CD14-positive monocyte (primary cell): Measurements from ENCODE around the gene COPS9. TPM values are rescaled to one million over a fixed set of nuclear protein-coding genes. Genes with fewer than 3 reads are reported as not detected.

Source experiments
- DNase-seq, 3 donors: peaks; one replicate each; pipeline ENCODE4 v3.0.0-alpha.2; 2011 to 2022
- H2AFZ ChIP-seq: 2 replicates; pipeline ENCODE4 v1.6.0; 2012; ENCODE audit warnings: mild to moderate bottlenecking, low read depth, low read length, inconsistent platforms; ENCODE audit not compliant: insufficient read depth, poor library complexity, severe bottlenecking
- H3K27ac ChIP-seq, 2 donors: 1 replicate in 1 of 2; 2 replicates in 1 of 2; pipeline ENCODE4 v1.5.1; 2012 to 2013; ENCODE audit warnings: low read length in 2 of 2, control low read depth in 1 of 2, inconsistent platforms in 1 of 2, low read depth in 1 of 2, mild to moderate bottlenecking in 1 of 2
- H3K27me3 ChIP-seq, 2 donors: one replicate each; pipeline versions ENCODE4 v1.6.0 to v1.6.1; 2011 to 2013; ENCODE audit warnings: low read length in 2 of 2; ENCODE audit not compliant: control insufficient read depth in 2 of 2, insufficient read depth in 2 of 2
- H3K36me3 ChIP-seq, 2 donors: replicated peaks in 1 of 2; 1 replicate in 1 of 2; 2 replicates in 1 of 2; pipeline versions ENCODE4 v1.5.1 to v1.6.1; 2012 to 2013; ENCODE audit warnings: low read length in 2 of 2, control low read depth in 1 of 2, inconsistent platforms in 1 of 2, mild to moderate bottlenecking in 1 of 2; ENCODE audit not compliant: insufficient read depth in 2 of 2, control insufficient read depth in 1 of 2
- H3K4me1 ChIP-seq, 2 donors: 1 replicate in 1 of 2; 2 replicates in 1 of 2; pipeline versions ENCODE4 v1.5.1 to v1.6.1; 2012 to 2013; ENCODE audit warnings: low read length in 2 of 2, control low read depth in 1 of 2, inconsistent platforms in 1 of 2, mild to moderate bottlenecking in 1 of 2, moderate library complexity in 1 of 2; ENCODE audit not compliant: insufficient read depth in 2 of 2, control insufficient read depth in 1 of 2
- H3K4me2 ChIP-seq: replicated peaks from 2 replicates; pipeline ENCODE3; 2012; ENCODE audit warnings: low read length, moderate library complexity, mild to moderate bottlenecking; ENCODE audit not compliant: poor library complexity, severe bottlenecking; ENCODE audit errors: extremely low read depth
- H3K4me3 ChIP-seq, 3 experiments: fragments of 200-600 bp in 1 of 3; sonication (generic) in 1 of 3; replicated peaks in 1 of 3; 1 replicate in 2 of 3; 2 replicates in 1 of 3; pipeline ENCODE4 v1.5.1; 2011 to 2013; ENCODE audit warnings: low read length in 3 of 3, mild to moderate bottlenecking in 3 of 3, control low read depth in 2 of 3, low read depth in 2 of 3, inconsistent platforms in 1 of 3, moderate library complexity in 1 of 3
- H3K79me2 ChIP-seq: 2 replicates; pipeline ENCODE4 v1.6.0; 2012; ENCODE audit warnings: mild to moderate bottlenecking, control low read depth, inconsistent platforms, low read length, moderate library complexity; ENCODE audit not compliant: insufficient read depth
- H3K9ac ChIP-seq: 2 replicates; pipeline ENCODE4 v1.6.0; 2017; ENCODE audit warnings: low read length, mild to moderate bottlenecking; ENCODE audit not compliant: insufficient read depth, poor library complexity, severe bottlenecking
- H3K9me3 ChIP-seq, 2 donors: replicated peaks in 1 of 2; 1 replicate in 1 of 2; 2 replicates in 1 of 2; pipeline versions ENCODE4 v1.5.1 to v1.6.1; 2012 to 2013; ENCODE audit warnings: low read length in 2 of 2, control low read depth in 1 of 2; ENCODE audit not compliant: control insufficient read depth in 1 of 2, insufficient read depth in 1 of 2
- H4K20me1 ChIP-seq: 2 replicates; pipeline ENCODE4 v1.6.0; 2012; ENCODE audit warnings: mild to moderate bottlenecking, low read length, control low read depth, moderate library complexity; ENCODE audit not compliant: insufficient read depth
- H3K27ac Mint-ChIP-seq, 7 donors: one replicate each; pipeline ENCODE4 v1.8.0; 2020; ENCODE audit warnings: mild to moderate bottlenecking in 7 of 7, mixed read lengths in 7 of 7, moderate library complexity in 6 of 7, inconsistent platforms in 2 of 7
- H3K27me3 Mint-ChIP-seq, 3 donors: one replicate each; pipeline ENCODE4 v1.8.0; 2021 to 2022; ENCODE audit warnings: low read depth in 3 of 3, mild to moderate bottlenecking in 3 of 3, mixed read lengths in 3 of 3, moderate library complexity in 3 of 3, inconsistent platforms in 1 of 3
- H3K36me3 Mint-ChIP-seq, 2 donors: one replicate each; pipeline ENCODE4 v1.8.0; 2020; ENCODE audit warnings: mixed read lengths in 2 of 2, inconsistent platforms in 1 of 2, mild to moderate bottlenecking in 1 of 2
- H3K4me1 Mint-ChIP-seq: one replicate; pipeline ENCODE4 v1.8.0; 2020; ENCODE audit warnings: mild to moderate bottlenecking, mixed read lengths
- H3K4me3 Mint-ChIP-seq, 2 donors: one replicate each; pipeline ENCODE4 v1.8.0; 2020; ENCODE audit warnings: mild to moderate bottlenecking in 2 of 2, mixed read lengths in 2 of 2, moderate library complexity in 1 of 2
- H3K9me3 Mint-ChIP-seq, 7 donors: one replicate each; pipeline ENCODE4 v1.8.0; 2020 to 2022; ENCODE audit warnings: mixed read lengths in 7 of 7, mild to moderate bottlenecking in 6 of 7, moderate library complexity in 6 of 7, inconsistent platforms in 2 of 7
- WGBS: methylation state at CpG from one replicate; pipeline ENCODE4 v1.1.5; 2013; ENCODE audit warnings: missing lambda C conversion rate; ENCODE audit not compliant: insufficient coverage; 5-methylcytosine and 5-hydroxymethylcytosine counted together
- intact Hi-C, 2 donors: fragments of 100-400 bp; cut with micrococcal nuclease; formaldehyde crosslinking; loops; one replicate each; pipeline versions ENCODE4 v1.15.0 to v1.15.1; 2023
- polyA plus RNA-seq, 3 donors: library from polyadenylated mRNA; depleted of rRNA in 1 of 3; unstranded in 2 of 3; stranded (reverse) in 1 of 3; fragments of 300-500 nt in 2 of 3; fragments of >200 nt in 1 of 3; fragmentation: Illumina TruSeq in 2 of 3; gene quantifications; 1 replicate in 2 of 3; 2 replicates in 1 of 3; pipeline ENCODE4 v1.2.3, GENCODE V29; 2012 to 2021
- TF ChIP-seq, protein P1 (sequence below): fragments of 200-600 bp; IDR thresholded peaks from one replicate; pipeline ENCODE4 v1.8.0; 2022; ENCODE audit warnings: antibody characterized with exemption, mild to moderate bottlenecking

The COPS9 gene
- polyA plus RNA-seq, 3 donors: 123 to 300 (median 268) TPM

DNA sequence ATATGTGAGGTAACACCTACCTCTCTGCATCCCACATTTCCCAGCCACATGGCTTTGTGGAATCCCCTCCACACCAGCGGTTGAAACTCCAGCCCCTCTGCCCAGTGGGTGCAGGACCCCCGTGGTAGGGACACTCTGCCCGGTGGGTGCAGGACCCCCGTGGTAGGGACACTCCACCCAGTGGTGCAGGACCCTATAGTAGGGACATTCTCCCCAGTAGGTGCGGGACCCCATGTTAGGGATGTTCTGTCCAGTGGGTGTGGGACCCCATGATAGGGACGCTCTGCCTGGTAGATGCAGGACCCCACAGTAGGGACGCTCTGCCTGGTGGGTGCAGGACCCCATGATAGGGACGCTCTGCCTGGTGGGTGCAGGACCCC lies 11.5 kb downstream of the COPS9 start:
- H3K36me3 Mint-ChIP-seq: peaks cover 28 to 31% of the 10 kb centered on the region in 2 donors
- WGBS: 99% methylated on average over 6 of the region's 8 CpGs
- DNase-seq: no peak
- Histone ChIP-seq H4K20me1 (no peaks in the 10 kb centered on the region), H3K4me1 (no peaks in the 10 kb centered on the region), H3K27ac (no peak overlapping the region), H3K4me3 (no peak overlapping the region), H3K9ac (no peak overlapping the region), H2AFZ (no peak overlapping the region), H3K9me3 (no peaks in the 10 kb centered on the region), H3K79me2 (no peaks in the 10 kb centered on the region), H3K36me3 (peaks cover 21 to 39% of the 10 kb centered on the region in 2 donors), H3K4me2 (no peak overlapping the region), H3K27me3 (no peaks in the 10 kb centered on the region)
- intact Hi-C loops: no loop called here
- H3K4me1 Mint-ChIP-seq: no peaks in the 10 kb centered on the region
- TF ChIP-seq, protein P1, sequence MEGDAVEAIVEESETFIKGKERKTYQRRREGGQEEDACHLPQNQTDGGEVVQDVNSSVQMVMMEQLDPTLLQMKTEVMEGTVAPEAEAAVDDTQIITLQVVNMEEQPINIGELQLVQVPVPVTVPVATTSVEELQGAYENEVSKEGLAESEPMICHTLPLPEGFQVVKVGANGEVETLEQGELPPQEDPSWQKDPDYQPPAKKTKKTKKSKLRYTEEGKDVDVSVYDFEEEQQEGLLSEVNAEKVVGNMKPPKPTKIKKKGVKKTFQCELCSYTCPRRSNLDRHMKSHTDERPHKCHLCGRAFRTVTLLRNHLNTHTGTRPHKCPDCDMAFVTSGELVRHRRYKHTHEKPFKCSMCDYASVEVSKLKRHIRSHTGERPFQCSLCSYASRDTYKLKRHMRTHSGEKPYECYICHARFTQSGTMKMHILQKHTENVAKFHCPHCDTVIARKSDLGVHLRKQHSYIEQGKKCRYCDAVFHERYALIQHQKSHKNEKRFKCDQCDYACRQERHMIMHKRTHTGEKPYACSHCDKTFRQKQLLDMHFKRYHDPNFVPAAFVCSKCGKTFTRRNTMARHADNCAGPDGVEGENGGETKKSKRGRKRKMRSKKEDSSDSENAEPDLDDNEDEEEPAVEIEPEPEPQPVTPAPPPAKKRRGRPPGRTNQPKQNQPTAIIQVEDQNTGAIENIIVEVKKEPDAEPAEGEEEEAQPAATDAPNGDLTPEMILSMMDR: no peak
- H3K4me3 Mint-ChIP-seq: no peak overlapping the region
- peaks cover 0 to under 1% (median 0%) of the 10 kb centered on the region in 7 donors for H3K9me3 Mint-ChIP-seq
- no peak overlapping the region for H3K27ac Mint-ChIP-seq
- H3K27me3 Mint-ChIP-seq: peaks cover 0 to 3% (median 2%) of the 10 kb centered on the region in 3 donors

DNA sequence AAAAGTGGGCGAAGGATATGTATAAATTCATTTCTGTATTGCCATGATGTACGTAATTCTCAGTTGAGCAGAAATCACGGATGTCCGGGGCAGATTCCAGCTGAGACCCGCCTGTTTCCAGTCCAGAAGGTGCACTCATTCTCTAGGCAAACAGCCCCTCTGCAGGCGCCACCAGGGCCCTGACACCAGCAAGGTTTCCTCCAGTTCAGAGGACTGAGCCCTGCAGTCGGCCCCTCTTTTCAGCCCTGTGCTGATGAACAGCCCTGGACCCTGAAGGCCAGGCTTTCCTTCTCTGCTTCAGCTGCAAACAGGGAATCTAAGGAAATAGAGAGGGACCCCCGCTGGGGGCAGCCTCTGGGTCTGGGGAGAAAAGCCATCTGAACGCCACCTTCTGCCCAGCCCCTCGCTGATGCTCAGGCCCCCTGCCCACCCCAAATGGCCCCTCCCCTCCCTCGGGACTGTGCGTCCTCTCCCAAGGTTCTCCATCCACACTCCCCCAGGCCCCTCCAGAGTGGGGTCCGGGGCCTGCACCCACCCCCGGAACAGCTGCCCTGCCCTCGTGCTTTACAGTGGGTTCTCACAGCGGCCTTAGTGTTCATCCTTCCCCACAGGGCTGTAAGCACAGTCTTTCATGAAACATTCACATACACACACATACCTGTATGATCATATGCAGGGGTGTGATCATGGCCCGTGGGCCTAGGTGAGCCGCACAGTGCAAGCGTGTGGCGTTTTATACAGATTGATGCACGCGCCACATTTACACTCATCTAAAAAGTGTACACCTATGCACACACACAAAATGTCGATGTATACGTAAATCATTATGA lies 12.1 kb downstream of the COPS9 start:
- Histone ChIP-seq H3K36me3 (peaks cover 17 to 33% of the 10 kb centered on the region in 2 donors), H4K20me1 (no peaks in the 10 kb centered on the region), H3K79me2 (no peaks in the 10 kb centered on the region), H3K4me1 (no peaks in the 10 kb centered on the region), H3K4me3 (no peak overlapping the region), H3K4me2 (no peak overlapping the region), H3K9ac (no peak overlapping the region), H2AFZ (no peak overlapping the region), H3K27me3 (no peaks in the 10 kb centered on the region), H3K9me3 (no peaks in the 10 kb centered on the region), H3K27ac (no peak overlapping the region)
- Mint-ChIP-seq H3K27ac (no peak overlapping the region), H3K36me3 (peaks cover 22 to 27% of the 10 kb centered on the region in 2 donors), H3K27me3 (peaks cover 0 to 4% (median 2%) of the 10 kb centered on the region in 3 donors), H3K9me3 (no peaks in the 10 kb centered on the region), H3K4me3 (no peak overlapping the region), H3K4me1 (no peaks in the 10 kb centered on the region)
- TF ChIP-seq, protein P1: no peak
- no peak for DNase-seq
- intact Hi-C loops: no loop called here
- WGBS: 93% methylated on average over 11 of the region's 24 CpGs
